Immature natural killer cell (primary cell): ENCODE data around the gene CHN2. TPM values are rescaled to one million over a fixed set of nuclear protein-coding genes. Genes with fewer than 3 reads are reported as not detected.

ENCODE experiments used
- DNase-seq, 3 donors: peaks; one replicate each; pipeline ENCODE4 v3.0.0; 2022; ENCODE audit warnings: mixed read lengths in 1 of 3
- H3K27ac Mint-ChIP-seq, 6 donors: one replicate each; pipeline ENCODE4 v1.8.0; 2020; ENCODE audit warnings: mixed read lengths in 6 of 6, mild to moderate bottlenecking in 5 of 6, inconsistent platforms in 4 of 6, moderate library complexity in 3 of 6
- H3K27me3 Mint-ChIP-seq, 3 donors: one replicate each; pipeline ENCODE4 v1.8.0; 2020 to 2021; ENCODE audit warnings: low read depth in 3 of 3, mild to moderate bottlenecking in 3 of 3, mixed read lengths in 3 of 3, moderate library complexity in 3 of 3, inconsistent platforms in 1 of 3
- H3K36me3 Mint-ChIP-seq, 3 donors: one replicate each; pipeline ENCODE4 v1.8.0; 2020; ENCODE audit warnings: mixed read lengths in 3 of 3, inconsistent platforms in 2 of 3, mild to moderate bottlenecking in 2 of 3
- H3K4me1 Mint-ChIP-seq, 2 donors: one replicate each; pipeline ENCODE4 v1.8.0; 2020; ENCODE audit warnings: inconsistent platforms in 2 of 2, mild to moderate bottlenecking in 2 of 2, mixed read lengths in 2 of 2, moderate library complexity in 1 of 2
- H3K4me3 Mint-ChIP-seq, 5 donors: one replicate each; pipeline ENCODE4 v1.8.0; 2020; ENCODE audit warnings: mild to moderate bottlenecking in 5 of 5, mixed read lengths in 5 of 5, inconsistent platforms in 3 of 5, moderate library complexity in 3 of 5
- H3K9me3 Mint-ChIP-seq, 6 donors: one replicate each; pipeline ENCODE4 v1.8.0; 2020; ENCODE audit warnings: mild to moderate bottlenecking in 6 of 6, mixed read lengths in 6 of 6, inconsistent platforms in 4 of 6, moderate library complexity in 3 of 6
- polyA plus RNA-seq, 3 donors: library from polyadenylated mRNA; unstranded; fragments of 300-500 nt; fragmentation: Illumina TruSeq; gene quantifications; one replicate each; pipeline ENCODE4 v1.2.3, GENCODE V29; 2021

The CHN2 gene
- polyA plus RNA-seq, 3 donors from 2014 or later: 7.7 to 23.9 (median 14.6) TPM

DNA sequence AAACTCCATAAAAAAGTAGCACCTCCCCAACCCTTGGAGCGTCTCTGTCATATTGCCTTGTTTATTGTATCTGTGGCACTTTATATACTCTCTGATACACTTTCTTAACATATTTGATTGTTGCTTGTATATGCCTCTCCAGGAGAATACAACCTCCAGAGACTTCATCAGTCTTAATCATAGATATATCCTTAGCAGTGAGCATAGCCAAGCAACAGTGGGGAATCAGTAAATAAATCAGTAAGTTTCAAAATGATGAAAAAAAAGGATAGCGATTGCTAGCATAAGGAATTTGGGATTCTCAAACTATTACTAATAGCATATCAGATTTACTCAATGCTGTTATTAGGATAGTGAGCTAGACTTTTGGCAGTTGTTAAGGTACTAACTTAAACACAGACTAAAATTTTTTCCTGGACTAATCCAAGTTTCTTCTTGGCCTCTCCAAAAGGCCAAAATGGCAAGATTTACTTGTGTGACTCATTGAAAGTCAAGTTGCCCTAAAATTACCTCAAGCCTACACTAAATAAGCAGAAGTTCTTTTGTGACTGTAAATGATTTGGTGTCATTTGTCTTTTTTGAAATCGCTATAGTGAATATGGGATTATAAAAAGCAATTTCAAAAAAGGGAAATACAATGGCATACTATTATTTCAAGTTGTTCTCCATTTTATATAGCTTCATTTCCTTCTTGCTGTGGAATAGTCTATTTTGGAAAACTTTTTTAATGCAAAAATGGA is 177.9 kb downstream of the CHN2 start:
- Mint-ChIP-seq H3K27me3 (peaks cover 0 to 3% (median 1%) of the 10 kb centered on the region in 3 donors), H3K4me3 (no peak overlapping the region), H3K9me3 (no peaks in the 10 kb centered on the region), H3K4me1 (no peaks in the 10 kb centered on the region), H3K27ac (no peak overlapping the region), H3K36me3 (peaks cover 7 to 25% (median 22%) of the 10 kb centered on the region in 3 donors)
- DNase-seq: no peak

DNA sequence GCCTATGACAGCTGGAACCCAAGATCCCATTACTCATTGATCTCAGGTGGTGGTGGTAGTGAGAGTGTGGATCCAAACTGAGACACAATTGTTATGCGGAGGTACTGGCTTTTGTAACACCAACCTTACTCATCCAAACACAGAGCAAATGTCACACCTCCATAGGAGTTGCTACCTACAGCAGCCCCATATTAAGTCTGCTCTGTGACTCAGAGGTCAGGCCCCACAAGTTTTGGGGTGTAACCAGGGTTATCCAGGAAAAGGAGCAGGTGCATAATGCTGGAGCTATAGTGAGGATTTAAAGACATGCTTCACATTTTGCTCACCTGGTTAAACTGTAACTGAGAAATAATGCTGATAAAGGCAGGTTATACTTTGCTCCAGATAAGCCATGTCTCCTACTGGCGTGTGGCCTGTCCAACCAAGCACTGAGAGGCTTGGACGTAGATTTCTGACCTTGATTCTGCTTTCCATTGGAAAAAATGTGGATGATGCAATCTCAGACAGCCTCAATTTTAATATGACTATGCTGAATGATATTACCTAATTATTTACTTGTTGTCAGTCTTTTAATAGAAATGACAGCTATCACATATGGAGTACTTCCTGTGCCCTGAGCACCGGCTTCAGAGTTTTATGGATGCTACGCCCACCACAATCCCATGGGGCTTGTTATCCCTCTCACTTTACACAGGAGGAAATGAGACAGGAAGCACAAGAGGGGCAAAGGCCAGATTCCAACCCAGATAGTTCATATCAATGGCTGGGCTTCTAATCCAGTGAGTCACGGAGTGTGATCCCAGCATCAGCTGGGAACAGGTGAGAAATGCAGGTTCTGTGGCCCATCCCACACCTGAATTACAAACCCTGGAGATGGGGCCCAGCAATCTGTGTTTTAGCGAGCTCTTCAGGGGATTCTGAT is 181.3 kb downstream of the CHN2 start:
- Mint-ChIP-seq H3K36me3 (peaks cover 13 to 23% (median 22%) of the 10 kb centered on the region in 3 donors), H3K9me3 (no peaks in the 10 kb centered on the region), H3K27ac (no peak overlapping the region), H3K4me3 (no peak overlapping the region), H3K4me1 (no peaks in the 10 kb centered on the region), H3K27me3 (peaks cover 0 to 3% (median 1%) of the 10 kb centered on the region in 3 donors)
- no peak for DNase-seq

DNA sequence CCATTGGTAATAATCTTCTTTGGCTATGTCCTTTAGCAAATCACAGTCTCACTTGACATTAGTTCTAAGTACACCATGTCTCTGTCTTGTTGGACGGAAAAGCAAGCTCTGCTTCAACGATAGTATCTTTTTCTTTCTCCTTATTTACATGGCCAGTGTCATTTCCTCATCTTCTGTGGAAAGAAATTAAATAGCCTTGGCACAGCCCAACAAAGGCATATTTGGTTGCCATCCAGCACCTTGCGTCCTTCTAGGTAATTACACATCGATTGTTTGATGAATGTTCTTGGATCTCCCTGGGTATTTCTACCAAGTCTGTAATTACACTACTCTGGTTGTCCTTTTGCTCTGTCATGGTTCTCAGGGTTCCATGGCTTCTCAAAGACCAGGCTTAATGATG is 183.1 kb downstream of the CHN2 start:
- H3K36me3 Mint-ChIP-seq: peaks cover 10 to 14% (median 12%) of the 10 kb centered on the region in 3 donors
- H3K4me3 Mint-ChIP-seq: no peak overlapping the region
- H3K27me3 Mint-ChIP-seq: peaks cover 0 to 3% (median 1%) of the 10 kb centered on the region in 3 donors
- no peak for DNase-seq
- no peak overlapping the region for H3K27ac Mint-ChIP-seq
- H3K9me3 Mint-ChIP-seq: no peaks in the 10 kb centered on the region
- no peaks in the 10 kb centered on the region for H3K4me1 Mint-ChIP-seq

DNA sequence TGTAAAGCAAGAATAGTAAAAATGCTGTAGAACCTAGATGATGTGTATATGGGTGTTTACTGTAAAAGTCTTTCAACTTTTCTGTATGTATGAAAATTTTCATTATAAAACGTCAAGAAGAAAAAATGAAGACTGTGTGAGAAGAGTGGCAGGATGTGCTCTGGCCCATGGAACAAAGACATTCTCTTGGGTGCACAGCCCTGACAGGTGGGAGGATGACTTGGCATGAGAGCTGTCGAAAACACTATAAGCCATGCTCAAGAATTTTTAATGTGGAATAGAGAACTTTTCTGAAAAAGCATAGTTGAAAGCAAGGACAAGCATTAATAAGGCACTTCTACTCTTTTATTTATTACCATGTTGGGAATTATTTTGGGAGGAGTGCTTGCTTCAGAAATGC is 185.0 kb downstream of the CHN2 start:
- DNase-seq: no peak
- Mint-ChIP-seq H3K27ac (no peak overlapping the region), H3K9me3 (no peaks in the 10 kb centered on the region), H3K4me1 (no peaks in the 10 kb centered on the region), H3K4me3 (no peak overlapping the region), H3K27me3 (peaks cover 0 to 3% (median 1%) of the 10 kb centered on the region in 3 donors), H3K36me3 (peaks cover 7 to 9% (median 8%) of the 10 kb centered on the region in 3 donors)

DNA sequence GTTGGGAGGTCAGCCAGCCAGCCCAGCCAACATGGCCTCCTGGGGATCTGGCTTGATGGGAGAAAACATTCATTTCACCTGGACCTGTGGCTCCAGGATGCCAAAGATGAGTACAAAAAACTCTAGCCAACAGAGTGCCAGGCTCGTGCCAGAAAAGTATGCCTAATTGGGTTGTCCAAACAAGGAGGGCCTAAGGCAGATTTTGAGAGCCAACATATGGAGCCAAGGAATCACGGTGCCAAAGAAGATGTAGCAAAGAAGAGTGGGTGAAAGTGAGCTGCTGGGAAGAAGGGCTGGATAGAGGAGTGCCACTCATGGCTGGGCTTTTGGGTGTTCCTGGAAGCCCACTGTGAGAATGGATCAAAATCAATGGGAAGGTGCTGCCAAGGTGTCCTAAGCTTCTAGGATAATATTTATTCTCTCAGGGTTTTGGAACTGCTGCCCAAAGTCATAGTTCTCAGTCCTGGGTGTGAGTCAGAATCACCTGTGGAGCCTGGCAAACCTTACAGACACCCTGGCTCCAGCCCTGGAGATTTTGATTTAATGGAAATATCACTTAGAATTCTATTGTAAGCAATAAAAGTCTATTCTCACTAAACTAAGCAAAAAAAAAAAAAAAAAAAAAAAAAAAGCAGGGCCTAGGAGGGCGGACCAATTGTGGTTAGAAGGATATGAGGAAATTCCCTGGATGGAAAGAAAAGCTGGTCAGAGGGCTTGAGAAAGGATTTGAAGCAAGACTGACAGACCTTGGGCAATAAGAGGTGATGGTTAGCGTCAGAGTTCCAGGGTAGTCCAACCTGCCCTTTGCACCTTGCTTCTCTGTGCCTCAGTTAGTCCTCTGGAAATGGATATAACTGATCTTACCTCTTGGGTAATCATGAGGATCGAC is 186.9 kb downstream of the CHN2 start:
- Mint-ChIP-seq H3K9me3 (no peaks in the 10 kb centered on the region), H3K27me3 (peaks cover 0 to 3% (median 1%) of the 10 kb centered on the region in 3 donors), H3K27ac (no peak overlapping the region), H3K4me3 (no peak overlapping the region), H3K36me3 (peaks cover 7 to 9% (median 7%) of the 10 kb centered on the region in 3 donors), H3K4me1 (no peaks in the 10 kb centered on the region)
- no peak for DNase-seq

DNA sequence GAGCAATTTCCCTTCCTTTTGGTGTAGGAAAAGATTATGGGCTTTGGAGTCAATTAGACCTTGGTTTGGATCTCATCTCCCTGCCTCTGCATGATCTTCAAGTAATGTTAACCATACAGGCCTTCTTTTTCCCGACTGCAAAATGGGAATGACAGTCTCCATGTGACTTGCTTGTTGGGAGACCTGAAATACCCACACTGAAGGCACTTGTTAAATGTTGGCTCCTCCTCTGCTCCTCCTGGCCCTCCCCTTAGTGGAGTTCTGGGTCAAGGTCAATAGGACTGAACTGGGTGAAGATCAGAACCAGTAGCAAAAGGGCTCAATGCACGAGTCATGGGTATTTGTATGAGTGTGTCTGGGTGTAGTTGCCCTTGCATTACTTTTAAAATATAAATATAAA is 189.7 kb downstream of the CHN2 start:
- H3K27ac Mint-ChIP-seq: no peak overlapping the region
- H3K4me3 Mint-ChIP-seq: no peak overlapping the region
- no peak for DNase-seq
- H3K36me3 Mint-ChIP-seq: no peaks in the 10 kb centered on the region
- no peaks in the 10 kb centered on the region for H3K9me3 Mint-ChIP-seq
- no peaks in the 10 kb centered on the region for H3K4me1 Mint-ChIP-seq
- no peaks in the 10 kb centered on the region for H3K27me3 Mint-ChIP-seq

DNA sequence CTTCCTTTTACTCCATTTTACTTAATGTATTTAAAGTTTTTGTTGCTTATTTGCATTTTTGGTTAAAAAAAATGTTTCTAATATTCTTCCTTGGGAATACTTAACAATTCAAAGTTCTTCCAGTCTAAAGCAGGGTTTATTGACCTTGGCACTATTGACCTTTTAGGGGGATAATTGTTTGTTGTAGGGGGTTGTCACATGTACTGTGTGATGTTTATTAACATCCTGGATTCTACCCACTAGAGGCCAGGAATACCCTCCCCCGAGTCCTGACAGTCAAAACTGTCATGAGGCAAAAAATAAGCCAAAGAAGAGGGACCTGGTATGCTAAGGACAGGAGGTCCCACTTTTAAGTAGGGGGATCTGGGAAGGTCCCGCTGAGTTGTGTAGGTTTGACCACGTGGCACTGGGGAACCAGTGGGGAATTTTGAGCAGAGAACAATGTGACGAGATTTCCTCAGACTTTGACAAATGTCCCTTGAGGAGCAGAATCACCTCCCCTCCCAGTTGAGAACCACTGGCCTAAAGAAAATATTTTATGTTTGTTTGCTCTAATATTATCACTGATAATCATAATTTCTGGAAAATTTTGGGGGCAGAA is 190.7 kb downstream of the CHN2 start:
- Mint-ChIP-seq H3K4me1 (no peaks in the 10 kb centered on the region), H3K9me3 (no peaks in the 10 kb centered on the region), H3K27ac (no peak overlapping the region), H3K36me3 (no peaks in the 10 kb centered on the region), H3K27me3 (no peaks in the 10 kb centered on the region), H3K4me3 (no peak overlapping the region)
- no peak for DNase-seq

DNA sequence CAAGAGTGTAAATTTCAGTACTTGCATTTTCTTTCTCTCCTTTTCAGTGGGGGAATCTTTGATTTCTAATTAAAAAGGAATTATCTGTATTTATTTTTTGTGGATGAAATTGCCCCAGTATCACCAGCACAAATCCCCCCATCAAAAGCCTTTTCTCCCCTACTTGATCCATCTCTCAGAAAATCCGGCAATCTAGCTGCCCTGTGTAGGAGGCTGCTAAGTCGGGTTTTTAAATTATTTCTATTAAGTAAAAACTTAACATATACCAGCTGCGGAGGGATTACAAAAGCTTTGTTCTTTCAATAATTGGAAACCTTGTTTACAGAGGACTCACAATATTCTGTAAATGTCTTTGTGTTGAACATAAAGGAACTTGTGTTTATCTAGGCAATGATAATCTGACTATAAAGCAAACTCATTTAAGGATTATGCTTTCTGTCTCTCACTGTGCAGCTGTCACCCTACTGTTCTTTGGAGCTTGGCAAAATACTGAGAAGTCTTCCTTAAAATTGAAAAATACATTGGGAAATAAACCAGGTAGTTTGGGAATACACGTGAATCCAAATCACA is 191.7 kb downstream of the CHN2 start:
- H3K4me1 Mint-ChIP-seq: no peaks in the 10 kb centered on the region
- H3K27ac Mint-ChIP-seq: no peak overlapping the region
- no peak for DNase-seq

DNA sequence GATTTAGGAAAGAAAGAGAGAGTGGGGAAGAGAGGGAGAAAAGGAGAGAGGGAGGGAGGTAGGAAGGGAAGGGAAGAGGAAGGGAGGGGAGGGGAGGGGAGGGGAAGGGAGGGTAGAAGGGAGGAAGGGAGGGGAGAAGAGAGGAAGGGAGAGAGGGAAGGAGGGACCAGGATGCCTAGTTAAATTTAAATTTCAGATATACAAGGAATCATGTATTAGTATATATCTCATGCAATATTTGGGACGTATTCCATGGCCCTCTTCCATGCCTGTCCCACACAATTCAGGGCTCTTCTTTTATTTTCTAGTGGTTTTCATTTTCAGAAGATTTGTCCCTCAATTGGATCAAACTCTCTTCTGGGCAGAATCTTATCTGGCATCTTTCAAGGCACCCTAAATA is 196.7 kb downstream of the CHN2 start:
- Mint-ChIP-seq H3K36me3 (peaks cover 0 to 9% (median 0%) of the 10 kb centered on the region in 3 donors), H3K4me3 (no peak overlapping the region), H3K4me1 (no peaks in the 10 kb centered on the region), H3K27me3 (no peaks in the 10 kb centered on the region), H3K27ac (no peak overlapping the region), H3K9me3 (no peaks in the 10 kb centered on the region)
- DNase-seq: no peak

More for the DNA sequence above, 191.7 kb downstream of the CHN2 start:
- no peaks in the 10 kb centered on the region for H3K36me3 Mint-ChIP-seq
- H3K9me3 Mint-ChIP-seq: no peaks in the 10 kb centered on the region
- no peaks in the 10 kb centered on the region for H3K27me3 Mint-ChIP-seq
- no peak overlapping the region for H3K4me3 Mint-ChIP-seq

DNA sequence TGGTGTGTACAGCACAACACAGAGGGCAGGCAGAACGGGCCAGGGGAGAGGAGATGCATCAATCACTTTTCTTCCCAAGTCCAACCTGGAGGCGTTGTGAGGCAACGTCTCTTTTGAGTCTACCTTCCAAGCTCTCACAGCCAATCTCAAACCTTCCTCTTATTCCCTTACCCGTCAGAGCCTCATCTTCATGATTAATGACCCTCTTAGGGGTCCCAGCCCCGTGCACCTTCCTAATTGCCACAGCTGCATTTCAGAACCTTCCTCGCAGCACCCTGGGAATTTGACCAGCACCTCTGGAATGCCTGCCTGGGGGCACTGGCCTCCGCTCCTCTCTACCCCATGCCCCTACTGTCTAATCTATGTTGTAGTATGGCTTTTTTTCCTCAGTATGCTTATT is 199.7 kb downstream of the CHN2 start:
- H3K27ac Mint-ChIP-seq: no peak overlapping the region
- no peaks in the 10 kb centered on the region for H3K9me3 Mint-ChIP-seq
- no peak overlapping the region for H3K4me3 Mint-ChIP-seq
- H3K4me1 Mint-ChIP-seq: peaks cover 0 to 10% of the 10 kb centered on the region in 2 donors
- DNase-seq: no peak
- H3K27me3 Mint-ChIP-seq: no peaks in the 10 kb centered on the region
- peaks cover 5 to 16% (median 6%) of the 10 kb centered on the region in 3 donors for H3K36me3 Mint-ChIP-seq

DNA sequence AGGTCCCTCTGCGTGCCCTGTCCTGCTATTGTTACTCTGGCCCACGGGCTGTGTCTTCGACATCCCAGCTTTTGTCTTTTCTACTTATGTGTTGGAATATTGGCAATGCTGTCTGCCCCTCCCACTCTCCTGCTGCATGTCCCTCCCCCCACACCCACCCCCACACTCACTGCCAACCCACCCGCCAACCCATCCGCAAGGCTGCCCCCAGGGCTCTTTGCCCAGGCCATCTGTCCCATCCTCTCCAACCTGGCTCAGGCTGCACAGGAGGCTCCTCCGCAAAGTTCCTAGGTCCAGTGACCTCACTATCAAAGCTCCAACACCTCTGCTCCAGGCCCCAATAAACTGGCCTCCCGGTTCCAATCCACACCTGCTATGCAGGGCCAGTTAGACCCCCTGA is 202.0 kb downstream of the CHN2 start:
- no peak overlapping the region for H3K4me3 Mint-ChIP-seq
- peaks cover 0 to 3% (median 0%) of the 10 kb centered on the region in 3 donors for H3K27me3 Mint-ChIP-seq
- H3K9me3 Mint-ChIP-seq: no peaks in the 10 kb centered on the region
- no peak overlapping the region for H3K27ac Mint-ChIP-seq
- DNase-seq: no peak
- peaks cover 15 to 26% (median 21%) of the 10 kb centered on the region in 3 donors for H3K36me3 Mint-ChIP-seq
- H3K4me1 Mint-ChIP-seq: peaks cover 0 to 10% of the 10 kb centered on the region in 2 donors

DNA sequence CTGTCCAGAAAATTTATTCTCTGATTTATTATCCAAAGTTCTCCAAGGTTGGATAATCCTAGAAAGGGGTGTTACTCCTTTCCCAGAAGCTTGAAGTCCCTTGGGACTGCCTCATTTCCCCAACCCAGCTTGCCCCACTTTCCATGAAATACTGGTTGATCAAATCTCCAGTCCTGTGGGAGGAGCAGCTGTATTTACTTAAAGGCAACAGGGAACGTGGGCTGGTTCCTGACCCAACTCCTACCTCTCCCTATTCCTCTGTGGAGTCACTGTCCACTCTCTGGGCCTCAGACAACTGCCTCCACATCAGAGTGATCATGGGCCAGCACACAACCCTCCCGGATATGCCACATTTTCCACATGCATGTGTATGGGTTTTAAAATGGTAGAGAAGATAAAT is 202.8 kb downstream of the CHN2 start:
- Mint-ChIP-seq H3K27me3 (peaks cover 0 to 3% (median 0%) of the 10 kb centered on the region in 3 donors), H3K27ac (no peak overlapping the region), H3K9me3 (no peaks in the 10 kb centered on the region), H3K4me3 (no peak overlapping the region), H3K4me1 (peaks cover 0 to 10% of the 10 kb centered on the region in 2 donors), H3K36me3 (peaks cover 17 to 29% (median 21%) of the 10 kb centered on the region in 3 donors)
- DNase-seq: no peak

DNA sequence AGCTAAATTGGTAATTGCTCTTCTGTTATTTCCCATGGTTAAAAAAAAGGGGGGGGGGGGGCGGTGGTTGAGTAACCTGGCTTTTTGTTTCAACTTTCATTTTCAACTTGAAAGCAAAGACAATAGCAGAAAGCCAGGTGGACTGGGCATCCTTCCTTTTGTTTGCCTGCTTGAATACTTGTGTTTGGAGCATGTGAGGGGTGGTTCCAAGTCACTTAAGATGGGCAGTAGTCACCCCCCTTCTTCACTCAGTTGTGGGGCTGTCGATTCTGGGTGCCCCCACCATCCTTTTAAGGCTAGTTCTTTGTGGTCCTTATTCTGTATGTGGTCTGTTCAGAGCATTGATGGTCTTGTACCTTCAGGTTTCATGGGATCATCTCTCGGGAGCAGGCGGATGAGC is 203.4 kb downstream of the CHN2 start:
- DNase-seq: no peak
- Mint-ChIP-seq H3K4me1 (peaks cover 0 to 10% of the 10 kb centered on the region in 2 donors), H3K27me3 (peaks cover 0 to 3% (median 0%) of the 10 kb centered on the region in 3 donors), H3K4me3 (no peak overlapping the region), H3K27ac (no peak overlapping the region), H3K9me3 (no peaks in the 10 kb centered on the region), H3K36me3 (peaks cover 19 to 31% (median 21%) of the 10 kb centered on the region in 3 donors)
